ENCODE measurements around the gene SRPK2.
A peak's percentile ranks its signal among the peaks of the same experiment; 100 is the strongest.

Gene SRPK2

DNA sequence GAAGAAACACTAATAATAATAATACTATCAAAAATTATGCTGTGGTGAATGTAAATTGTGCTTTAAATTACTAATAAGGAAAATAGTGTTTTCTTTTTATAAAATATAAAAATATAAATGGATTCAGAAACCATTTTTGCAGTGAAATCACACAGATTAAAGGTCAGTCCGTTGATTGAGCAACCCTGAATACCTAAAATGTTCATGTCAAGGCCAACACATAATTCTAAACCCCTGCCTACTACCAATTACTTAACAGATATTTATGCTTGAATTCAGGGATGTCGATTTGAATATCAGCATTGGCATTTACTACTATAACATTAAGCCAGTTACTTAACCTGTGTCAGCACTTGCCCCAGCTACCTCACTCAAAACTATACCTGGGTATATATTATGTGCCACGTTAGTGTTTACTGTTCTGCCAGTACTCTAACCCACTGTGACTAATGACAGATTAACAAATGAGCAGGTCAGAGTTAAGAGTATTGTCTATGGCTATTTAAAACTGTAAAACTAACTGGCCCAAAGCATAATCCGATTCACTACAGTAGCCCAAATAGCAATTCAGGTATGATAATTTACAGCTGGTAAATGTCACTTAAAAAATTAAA lies 209.7 kb downstream of the SRPK2 start:
- no peak for DNase-seq

- DNase-seq, result peak; percentile 10
These were observed 210.5 kb downstream of the SRPK2 start for GRCh38 chr7:105178177-105178576.

GRCh38 chr7:105177026-105177425 lies 211.7 kb downstream of the SRPK2 start:
- DNase-seq, result no peak

- DNase-seq, result no peak
These were observed 215.1 kb downstream of the SRPK2 start for GRCh38 chr7:105173586-105173985.

GRCh38 chr7:105164751-105165150 lies 224.0 kb downstream of the SRPK2 start:
- DNase-seq, result no peak

GRCh38 chr7:105163718-105164117 lies 225.0 kb downstream of the SRPK2 start:
- no peak for DNase-seq

DNA sequence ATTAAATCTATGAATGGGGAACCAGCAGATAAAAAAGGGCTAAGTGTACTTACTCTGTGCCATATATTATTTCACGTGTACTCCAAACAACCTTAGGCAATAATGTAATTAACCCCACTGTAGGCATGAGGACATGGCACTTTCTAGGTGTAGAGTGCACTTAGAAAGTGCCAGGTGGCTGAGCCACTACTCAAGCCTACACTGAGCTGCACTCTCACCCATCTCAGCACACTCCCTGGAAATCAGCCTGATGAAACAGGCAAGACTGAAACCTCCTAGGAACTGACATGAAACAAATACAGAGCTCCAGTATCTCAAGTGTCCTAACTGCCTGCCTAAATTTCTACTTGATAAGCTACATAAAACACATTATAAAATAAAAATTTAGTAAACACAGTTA lies 227.4 kb downstream of the SRPK2 start:
- no peak for DNase-seq

DNA sequence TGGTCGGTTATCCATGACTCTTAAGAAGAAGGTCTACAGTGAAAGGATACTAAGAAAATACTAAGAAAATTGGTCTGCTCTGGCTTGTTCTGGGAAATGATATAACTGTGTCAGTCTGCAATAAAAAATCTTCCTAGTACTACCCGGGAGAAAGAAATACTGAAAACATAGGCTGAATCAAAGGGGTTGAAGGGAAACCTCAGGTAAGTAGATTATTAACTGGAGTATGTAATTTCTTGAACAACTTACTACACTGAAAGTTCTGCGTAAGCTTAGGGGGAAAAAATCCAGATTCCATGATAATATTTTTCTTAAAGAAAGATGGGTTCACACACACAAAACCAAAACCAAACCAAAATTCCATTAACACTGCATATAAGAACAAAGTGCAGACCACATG lies 231.4 kb downstream of the SRPK2 start:
- DNase-seq, result no peak

- no peak for DNase-seq
These were observed 232.0 kb downstream of the SRPK2 start for GRCh38 chr7:105156731-105157130.

DNA sequence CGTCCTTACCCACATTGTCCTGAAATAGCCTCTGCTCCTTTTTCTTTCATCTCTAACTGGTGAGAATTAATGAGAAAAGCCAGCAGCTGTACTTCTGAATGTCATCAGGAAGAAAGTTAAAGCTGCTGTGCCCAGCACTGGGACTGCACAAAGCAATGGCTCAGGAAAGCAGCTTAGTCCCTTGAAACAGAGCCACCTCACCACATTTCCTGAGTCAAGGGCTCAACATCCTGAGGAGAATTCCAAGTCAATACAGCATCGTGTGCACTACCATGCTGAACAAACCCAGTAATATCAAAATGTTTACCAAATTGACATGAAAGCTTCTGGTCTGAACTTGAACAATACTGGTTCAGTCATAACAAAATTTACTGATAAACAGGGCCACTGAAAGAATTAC lies 234.6 kb downstream of the SRPK2 start:
- DNase-seq, result no peak

GRCh38 chr7:105153531-105153930 lies 235.2 kb downstream of the SRPK2 start:
- no peak for DNase-seq

DNA sequence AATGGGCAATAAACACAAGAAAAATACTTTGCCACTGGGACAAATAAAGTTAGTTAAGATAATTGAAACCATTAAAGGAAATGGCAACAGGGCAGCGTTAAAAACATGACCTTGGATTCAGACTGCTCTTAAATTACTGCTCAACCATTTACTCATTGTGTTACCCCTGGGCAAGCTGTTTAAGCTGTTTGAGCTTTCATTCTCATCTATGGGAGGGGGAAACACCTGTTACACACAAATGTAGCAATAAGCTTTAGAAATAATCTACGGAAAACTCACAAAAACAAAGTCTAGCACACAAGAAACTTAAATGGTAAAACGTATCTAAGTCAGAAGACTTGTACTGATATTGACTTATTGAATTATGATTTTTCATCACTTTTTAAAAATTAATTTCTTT lies 237.6 kb downstream of the SRPK2 start:
- no peak for DNase-seq

GRCh38 chr7:105149827-105150226 lies 238.9 kb downstream of the SRPK2 start:
- DNase-seq, result no peak

DNA sequence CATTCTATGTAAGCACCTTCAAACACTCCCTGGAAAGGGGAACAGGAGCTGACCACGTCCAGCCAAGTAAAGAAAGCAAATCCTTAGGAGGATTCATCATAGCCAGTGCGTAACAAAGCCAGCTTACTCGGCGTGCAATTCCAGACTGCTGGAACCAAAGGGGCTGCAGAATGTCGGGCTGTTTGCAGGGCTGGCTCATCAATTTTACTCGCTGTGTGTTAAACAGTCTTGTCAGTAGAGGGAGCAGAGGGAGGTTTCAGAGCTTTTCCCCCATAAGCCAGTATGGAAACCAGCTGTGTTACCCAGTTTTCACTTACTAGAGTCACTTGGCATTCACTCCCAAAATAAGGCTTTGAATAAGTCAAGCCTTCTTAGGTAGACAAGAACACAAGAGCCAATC lies 247.7 kb downstream of the SRPK2 start:
- peak; percentile 42 for DNase-seq

- no peak for DNase-seq
These were observed 249.3 kb downstream of the SRPK2 start for GRCh38 chr7:105139381-105139780.

DNA sequence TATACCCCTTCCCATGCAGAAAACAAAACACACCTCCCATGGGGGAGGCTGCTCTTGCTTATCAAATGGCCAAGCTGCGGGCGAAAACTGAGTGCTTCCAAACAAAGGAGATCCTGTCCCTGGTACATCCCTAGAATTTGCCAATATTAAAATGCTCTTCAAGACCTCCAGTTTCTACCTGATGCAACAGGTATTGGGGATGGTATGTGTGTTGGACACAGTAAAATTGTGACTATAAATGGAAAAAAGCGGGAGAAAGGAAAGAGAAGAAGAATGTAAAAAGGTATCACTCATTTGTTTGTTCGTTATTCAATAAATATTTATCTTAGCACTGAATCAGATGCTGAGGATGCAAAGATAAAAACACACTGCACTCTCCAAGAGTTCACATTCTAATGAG lies 250.8 kb downstream of the SRPK2 start:
- no peak for DNase-seq

- DNase-seq, result no peak
These were observed 252.5 kb downstream of the SRPK2 start for GRCh38 chr7:105136221-105136620.

- DNase-seq, result no peak
These were observed 254.6 kb downstream of the SRPK2 start for GRCh38 chr7:105133986-105134655.

DNA sequence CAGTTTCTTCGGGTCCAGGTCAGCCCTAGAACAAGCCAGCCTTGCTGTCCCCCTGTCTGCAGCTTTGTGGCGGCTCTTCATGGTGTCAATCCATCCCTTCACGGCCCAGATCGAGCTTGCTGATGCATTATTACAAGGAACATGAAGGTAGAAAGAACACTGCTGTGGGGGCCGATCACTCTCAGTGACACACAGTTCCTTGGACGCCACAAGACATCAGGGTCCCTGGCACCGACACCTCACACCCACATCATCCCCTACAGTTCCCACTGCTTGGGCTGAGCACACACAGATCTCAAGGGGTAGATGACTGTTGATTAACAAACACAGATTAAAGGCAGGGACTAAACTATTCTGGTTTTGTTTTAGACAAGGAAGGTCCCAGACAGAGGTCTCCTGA lies 255.4 kb downstream of the SRPK2 start:
- no peak for DNase-seq

GRCh38 chr7:105132835-105133234 lies 255.9 kb downstream of the SRPK2 start:
- DNase-seq, result no peak

DNA sequence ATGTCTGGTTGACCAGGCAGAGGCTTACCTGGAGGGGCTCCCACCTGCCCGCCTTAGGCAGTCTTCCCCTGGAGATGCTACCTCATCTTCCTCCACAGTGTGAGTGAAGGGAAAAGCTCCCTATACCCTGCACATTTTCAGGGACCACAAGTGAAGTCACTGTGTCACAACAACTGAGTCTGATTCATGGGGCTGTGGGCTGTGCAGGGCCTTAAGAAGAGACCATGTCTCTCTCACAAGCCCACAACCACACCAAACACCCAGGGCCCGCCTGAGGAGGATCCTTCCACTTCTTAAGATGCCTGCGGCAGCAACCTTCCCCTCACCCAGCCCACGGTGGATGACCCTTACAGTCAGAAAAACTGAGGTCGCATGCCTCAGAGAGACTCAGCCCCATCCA lies 256.4 kb downstream of the SRPK2 start:
- no peak for DNase-seq

DNA sequence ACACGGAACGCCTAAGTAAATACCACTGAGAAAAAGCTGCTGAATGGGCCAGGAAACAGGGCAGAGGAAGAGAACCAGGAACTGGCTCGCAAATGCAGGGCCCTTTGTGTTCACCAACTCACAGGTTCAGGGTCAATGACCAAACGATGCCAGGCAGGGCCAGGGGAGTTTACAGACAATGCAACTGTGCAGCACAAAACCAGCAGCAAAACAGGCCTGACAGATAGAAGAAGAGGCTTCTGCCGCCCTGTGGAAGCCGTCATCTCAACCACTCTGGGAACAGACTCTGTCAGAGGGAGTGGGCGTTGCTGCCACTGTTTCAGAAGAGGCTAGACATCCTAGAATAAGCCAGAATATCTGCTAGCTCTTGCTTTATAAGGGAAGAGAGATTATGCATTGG lies 256.8 kb downstream of the SRPK2 start:
- DNase-seq, result no peak

GRCh38 chr7:105131033-105131656 lies 257.6 kb downstream of the SRPK2 start:
- DNase-seq, result no peak

DNA sequence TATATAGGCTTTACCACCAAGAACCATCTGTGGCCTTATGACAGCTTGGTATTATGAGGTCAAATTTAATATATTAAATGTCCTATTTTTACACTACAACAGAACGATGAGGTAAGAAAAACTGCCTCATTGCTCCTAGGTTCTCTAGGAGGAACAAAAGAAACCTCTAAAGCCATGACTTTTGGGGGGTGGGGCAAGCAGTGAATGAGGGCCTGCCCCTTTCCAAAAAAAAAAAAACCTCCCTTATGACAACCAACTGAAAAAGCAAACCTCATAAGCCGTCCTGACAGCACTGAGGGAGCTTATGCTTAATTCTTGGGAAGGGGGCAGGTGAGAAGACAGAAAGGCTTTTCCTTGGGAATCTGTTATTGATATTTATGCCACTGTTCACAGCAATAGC lies 258.1 kb downstream of the SRPK2 start:
- no peak for DNase-seq

DNA sequence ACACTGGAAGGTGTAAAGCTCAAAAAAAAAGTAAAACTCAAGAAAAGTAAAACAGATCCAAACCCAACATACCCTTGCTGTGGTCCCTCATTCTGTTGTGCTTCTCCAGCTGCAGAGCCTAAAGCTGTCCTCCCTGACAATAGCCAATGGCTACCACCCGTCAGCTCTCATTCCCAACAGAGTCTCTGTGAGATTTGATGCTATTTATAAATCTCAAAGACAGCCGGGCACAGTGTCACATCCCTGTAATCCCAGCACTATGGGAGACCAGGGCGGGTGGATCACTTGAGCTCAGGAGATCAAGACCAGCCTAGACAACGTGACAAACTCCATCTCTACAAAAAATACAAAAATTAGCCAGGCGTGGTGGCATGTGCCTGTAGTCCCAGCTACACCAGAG lies 258.7 kb downstream of the SRPK2 start:
- no peak for DNase-seq
